NCI-H1105 treated with DMSO at 0.1 percent for 48 hours (cell line): Measurements from ENCODE around the gene C21orf91.
"Not testable (repeated sequence)": the region's sequence is repeated elsewhere in the genome, so short reads cannot be mapped to it uniquely, and the experiment has no call there.

ENCODE experiments used
- DNase-seq: peaks from one replicate; lab custom pipeline; 2025; lab: John Stamatoyannopoulos, UW

C21orf91 gene

GRCh38 chr21:17777072-17777765 is 41.9 kb downstream of the C21orf91 start:
- DNase-seq, result no peak

- no peak for DNase-seq
These were observed 43.6 kb downstream of the C21orf91 start for GRCh38 chr21:17775431-17776126.

- not testable (repeated sequence) for DNase-seq
These were observed 44.1 kb downstream of the C21orf91 start for GRCh38 chr21:17775021-17775420.

- DNase-seq, result no peak
These were observed 49.7 kb downstream of the C21orf91 start for GRCh38 chr21:17769447-17769845.

- no peak for DNase-seq
These were observed 50.2 kb downstream of the C21orf91 start for GRCh38 chr21:17768840-17769446.

GRCh38 chr21:17765207-17765606 is 53.9 kb downstream of the C21orf91 start:
- no peak for DNase-seq

GRCh38 chr21:17763288-17764037 is 55.7 kb downstream of the C21orf91 start:
- no peak for DNase-seq

GRCh38 chr21:17759511-17760178 is 59.5 kb downstream of the C21orf91 start:
- DNase-seq, result no peak

GRCh38 chr21:17758683-17759082 is 60.5 kb downstream of the C21orf91 start:
- no peak for DNase-seq

GRCh38 chr21:17757671-17758070 is 61.5 kb downstream of the C21orf91 start:
- no peak for DNase-seq

GRCh38 chr21:17753736-17754135 is 65.4 kb downstream of the C21orf91 start:
- DNase-seq, result no peak

GRCh38 chr21:17752171-17752570 is 67.0 kb downstream of the C21orf91 start:
- DNase-seq, result no peak

GRCh38 chr21:17746920-17747319 is 72.2 kb downstream of the C21orf91 start:
- no peak for DNase-seq

- DNase-seq, result no peak
These were observed 74.1 kb downstream of the C21orf91 start for GRCh38 chr21:17745086-17745485.

- DNase-seq, result no peak
These were observed 76.1 kb downstream of the C21orf91 start for GRCh38 chr21:17742940-17743592.

- no peak for DNase-seq
These were observed 77.0 kb downstream of the C21orf91 start for GRCh38 chr21:17742181-17742580.
